ENCODE data around the gene DCK. TPM values are rescaled to one million over a fixed set of nuclear protein-coding genes. Genes with fewer than 3 reads are reported as not detected.

Gene DCK
- total RNA-seq, 1 donor from 2014 or later, result 10.8 TPM

- no peaks in the 10 kb centered on the region for H3K9me3 Mint-ChIP-seq (ENCODE audit: unreplicated experiment)
- Histone ChIP-seq H3K9me3 (ENCODE audit: insufficient read depth, low read depth, low read length) (no peaks in the 10 kb centered on the region), H3K36me3 (ENCODE audit: insufficient read depth, low read length) (no peaks in the 10 kb centered on the region), H3K27me3 (ENCODE audit: insufficient read depth, low read length) (no peaks in the 10 kb centered on the region), H2AFZ (ENCODE audit: low read depth, low read length) (no peak overlapping the region), H3K4me2 (ENCODE audit: low read length) (no peak overlapping the region), H3K4me3 (ENCODE audit: insufficient read depth, low read depth, low read length) (no peak overlapping the region), H3K79me2 (ENCODE audit: insufficient read depth, low read length) (no peaks in the 10 kb centered on the region), H3K27ac (ENCODE audit: low read depth, low read length) (no peak overlapping the region), H3K9ac (ENCODE audit: low read length) (no peak overlapping the region), H4K20me1 (ENCODE audit: insufficient read depth, low read length) (no peaks in the 10 kb centered on the region), H3K4me1 (ENCODE audit: insufficient read depth, low read length) (no peaks in the 10 kb centered on the region)
- no peaks in the 10 kb centered on the region for H3K27me3 Mint-ChIP-seq (ENCODE audit: low read depth, unreplicated experiment)
- no peaks in the 10 kb centered on the region for H3K4me1 Mint-ChIP-seq (ENCODE audit: low read depth, unreplicated experiment)
- no peaks in the 10 kb centered on the region for H3K36me3 Mint-ChIP-seq (ENCODE audit: low read depth, unreplicated experiment)
- DNase-seq (ENCODE audit: low read depth) (no peak), FAIRE-seq (no peak)
- TF ChIP-seq EZH2 (IDR thresholded peaks at IDR 0.05; ENCODE audit: insufficient read depth, low read length), result no peak
- TF ChIP-seq, protein P1, sequence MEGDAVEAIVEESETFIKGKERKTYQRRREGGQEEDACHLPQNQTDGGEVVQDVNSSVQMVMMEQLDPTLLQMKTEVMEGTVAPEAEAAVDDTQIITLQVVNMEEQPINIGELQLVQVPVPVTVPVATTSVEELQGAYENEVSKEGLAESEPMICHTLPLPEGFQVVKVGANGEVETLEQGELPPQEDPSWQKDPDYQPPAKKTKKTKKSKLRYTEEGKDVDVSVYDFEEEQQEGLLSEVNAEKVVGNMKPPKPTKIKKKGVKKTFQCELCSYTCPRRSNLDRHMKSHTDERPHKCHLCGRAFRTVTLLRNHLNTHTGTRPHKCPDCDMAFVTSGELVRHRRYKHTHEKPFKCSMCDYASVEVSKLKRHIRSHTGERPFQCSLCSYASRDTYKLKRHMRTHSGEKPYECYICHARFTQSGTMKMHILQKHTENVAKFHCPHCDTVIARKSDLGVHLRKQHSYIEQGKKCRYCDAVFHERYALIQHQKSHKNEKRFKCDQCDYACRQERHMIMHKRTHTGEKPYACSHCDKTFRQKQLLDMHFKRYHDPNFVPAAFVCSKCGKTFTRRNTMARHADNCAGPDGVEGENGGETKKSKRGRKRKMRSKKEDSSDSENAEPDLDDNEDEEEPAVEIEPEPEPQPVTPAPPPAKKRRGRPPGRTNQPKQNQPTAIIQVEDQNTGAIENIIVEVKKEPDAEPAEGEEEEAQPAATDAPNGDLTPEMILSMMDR (IDR thresholded peaks at IDR 0.05; ENCODE audit: insufficient read depth, low read depth, low read length), result no peak
- no peak overlapping the region for H3K4me3 Mint-ChIP-seq (ENCODE audit: unreplicated experiment)
- H3K27ac Mint-ChIP-seq (ENCODE audit: unreplicated experiment), result no peak overlapping the region
Observed at GRCh38 chr4:71065991-71066510, 72.6 kb downstream of the DCK start.

DNA sequence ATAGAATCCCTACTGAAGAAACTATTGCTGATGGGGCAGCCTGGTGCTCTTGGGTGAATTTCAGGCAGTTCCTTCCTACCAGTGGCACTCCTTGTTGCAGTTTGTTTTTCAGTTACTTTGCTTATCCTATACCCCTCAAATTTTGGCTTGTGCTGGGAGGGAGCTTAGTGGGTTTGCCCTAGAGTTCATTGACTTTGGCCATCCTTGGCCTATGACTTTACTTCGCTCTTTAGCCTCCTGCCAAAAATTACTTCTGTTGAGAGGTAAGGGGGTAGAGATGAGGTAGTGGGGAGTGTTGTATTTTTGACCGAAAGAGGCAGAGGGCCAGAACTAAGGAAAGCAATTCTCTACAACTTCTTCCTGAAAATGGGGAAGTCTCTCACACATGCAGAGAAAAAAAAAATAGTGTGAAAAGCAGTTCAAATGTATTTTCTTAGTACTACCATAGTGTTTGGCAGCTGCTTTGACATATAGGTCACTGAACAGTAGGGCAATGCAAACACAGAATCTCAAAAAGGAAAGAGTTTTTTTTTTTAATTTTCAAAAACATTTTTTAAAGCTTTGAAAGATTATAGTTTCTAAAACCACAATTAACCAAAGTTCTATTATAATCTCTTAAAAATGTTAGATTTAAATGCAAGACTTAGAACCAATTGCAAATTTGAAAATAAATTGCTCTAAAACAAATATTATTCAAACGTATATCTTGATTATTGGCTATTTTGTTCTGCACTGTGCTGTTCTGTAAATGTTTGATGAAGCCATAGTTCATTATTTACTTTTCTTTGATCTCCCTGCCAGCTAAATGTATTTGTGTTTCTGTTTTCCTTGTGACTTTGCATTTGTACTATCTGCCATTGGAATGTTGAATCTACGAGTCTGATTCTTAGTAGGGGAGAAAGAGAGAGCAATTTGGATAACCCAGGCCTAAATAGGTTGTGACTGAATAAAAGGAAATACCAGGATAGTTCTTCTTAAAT is 73.6 kb downstream of the DCK start:
- Histone ChIP-seq H3K36me3 (ENCODE audit: insufficient read depth, low read length) (no peaks in the 10 kb centered on the region), H4K20me1 (ENCODE audit: insufficient read depth, low read length) (no peaks in the 10 kb centered on the region), H3K27ac (ENCODE audit: low read depth, low read length) (no peak overlapping the region), H3K4me2 (ENCODE audit: low read length) (no peak overlapping the region), H3K27me3 (ENCODE audit: insufficient read depth, low read length) (no peaks in the 10 kb centered on the region), H3K4me3 (ENCODE audit: insufficient read depth, low read depth, low read length) (no peak overlapping the region), H3K4me1 (ENCODE audit: insufficient read depth, low read length) (no peaks in the 10 kb centered on the region), H3K9ac (ENCODE audit: low read length) (no peak overlapping the region), H2AFZ (ENCODE audit: low read depth, low read length) (no peak overlapping the region), H3K9me3 (ENCODE audit: insufficient read depth, low read depth, low read length) (no peaks in the 10 kb centered on the region), H3K79me2 (ENCODE audit: insufficient read depth, low read length) (no peaks in the 10 kb centered on the region)
- no peak for TF ChIP-seq EZH2 (IDR thresholded peaks at IDR 0.05; ENCODE audit: insufficient read depth, low read length)
- TF ChIP-seq, protein P1 (IDR thresholded peaks at IDR 0.05; ENCODE audit: insufficient read depth, low read depth, low read length), result no peak
- Mint-ChIP-seq H3K27ac (ENCODE audit: unreplicated experiment) (no peak overlapping the region), H3K4me3 (ENCODE audit: unreplicated experiment) (no peak overlapping the region), H3K36me3 (ENCODE audit: low read depth, unreplicated experiment) (no peaks in the 10 kb centered on the region), H3K4me1 (ENCODE audit: low read depth, unreplicated experiment) (no peaks in the 10 kb centered on the region), H3K9me3 (ENCODE audit: unreplicated experiment) (no peaks in the 10 kb centered on the region), H3K27me3 (ENCODE audit: low read depth, unreplicated experiment) (no peaks in the 10 kb centered on the region)
- no peak for FAIRE-seq
- DNase-seq (ENCODE audit: low read depth), result no peak
